Epithelial cell of proximal tubule (primary cell): Measurements from ENCODE around the gene CLEC17A. TPM values are rescaled to one million over a fixed set of nuclear protein-coding genes. Genes with fewer than 3 reads are reported as not detected.
"Not testable (repeated sequence)": the region's sequence is repeated elsewhere in the genome, so short reads cannot be mapped to it uniquely, and the experiment has no call there.

Experiments
- DNase-seq: peaks from one replicate; pipeline ENCODE4 v3.0.0-alpha.2; 2011; ENCODE audit warnings: low read depth
- H3K4me3 ChIP-seq: 2 replicates; pipeline ENCODE4 v1.5.1; 2011; ENCODE audit warnings: low read depth, mild to moderate bottlenecking, low read length
- CTCF ChIP-seq: conservative IDR thresholded peaks from 2 replicates; pipeline ENCODE4 v1.5.1; 2012; ENCODE audit warnings: low read depth, mild to moderate bottlenecking, low read length
- total RNA-seq: library from RNA; depleted of rRNA; stranded (reverse); fragments of >200 nt; gene quantifications from 2 replicates; pipeline ENCODE4 v1.2.3, GENCODE V29; 2015

The CLEC17A gene
- not detected in 2 replicates for total RNA-seq

- TF ChIP-seq CTCF, result no peak
- H3K4me3 ChIP-seq, result no peak within 1 kb of the TSS
- DNase-seq, result no peak
Observed at GRCh38 chr19:14582894-14583340, at the start of gene CLEC17A. TSS of gene CLEC17A (plus strand) at chr19:14583084. CDS start at chr19:14583161, 77 bp downstream.

- TF ChIP-seq CTCF, result no peak
- DNase-seq, result no peak
- H3K4me3 ChIP-seq, result no peak overlapping the region
Observed at GRCh38 chr19:14533450-14533849, 49.4 kb upstream of the CLEC17A start.

- no peak for TF ChIP-seq CTCF
- no peak overlapping the region for H3K4me3 ChIP-seq
- DNase-seq, result no peak
Observed at GRCh38 chr19:14536926-14537692, 45.8 kb upstream of the CLEC17A start.

GRCh38 chr19:14540741-14541525 is 42.0 kb upstream of the CLEC17A start:
- no peak for DNase-seq
- no peak overlapping the region for H3K4me3 ChIP-seq
- no peak for TF ChIP-seq CTCF

GRCh38 chr19:14541979-14542378 is 40.9 kb upstream of the CLEC17A start:
- H3K4me3 ChIP-seq, DNase-seq: not testable (repeated sequence)

GRCh38 chr19:14542711-14543328 is 40.1 kb upstream of the CLEC17A start:
- TF ChIP-seq CTCF, result no peak

GRCh38 chr19:14544047-14544446 is 38.8 kb upstream of the CLEC17A start:
- no peak overlapping the region for H3K4me3 ChIP-seq
- DNase-seq, result no peak
- no peak for TF ChIP-seq CTCF

More at GRCh38 chr19:14542711-14543328, 40.1 kb upstream of the CLEC17A start:
- H3K4me3 ChIP-seq, result no peak overlapping the region
- no peak for DNase-seq
